GM21786 (cell line): Measurements from ENCODE around the gene EDA.

Source experiments
- ATAC-seq: cut with Tn5 transposase; IDR thresholded peaks from one replicate; pipeline ENCODE4 v1.9.1; 2021; ENCODE audit not compliant: unreplicated experiment

EDA gene

DNA sequence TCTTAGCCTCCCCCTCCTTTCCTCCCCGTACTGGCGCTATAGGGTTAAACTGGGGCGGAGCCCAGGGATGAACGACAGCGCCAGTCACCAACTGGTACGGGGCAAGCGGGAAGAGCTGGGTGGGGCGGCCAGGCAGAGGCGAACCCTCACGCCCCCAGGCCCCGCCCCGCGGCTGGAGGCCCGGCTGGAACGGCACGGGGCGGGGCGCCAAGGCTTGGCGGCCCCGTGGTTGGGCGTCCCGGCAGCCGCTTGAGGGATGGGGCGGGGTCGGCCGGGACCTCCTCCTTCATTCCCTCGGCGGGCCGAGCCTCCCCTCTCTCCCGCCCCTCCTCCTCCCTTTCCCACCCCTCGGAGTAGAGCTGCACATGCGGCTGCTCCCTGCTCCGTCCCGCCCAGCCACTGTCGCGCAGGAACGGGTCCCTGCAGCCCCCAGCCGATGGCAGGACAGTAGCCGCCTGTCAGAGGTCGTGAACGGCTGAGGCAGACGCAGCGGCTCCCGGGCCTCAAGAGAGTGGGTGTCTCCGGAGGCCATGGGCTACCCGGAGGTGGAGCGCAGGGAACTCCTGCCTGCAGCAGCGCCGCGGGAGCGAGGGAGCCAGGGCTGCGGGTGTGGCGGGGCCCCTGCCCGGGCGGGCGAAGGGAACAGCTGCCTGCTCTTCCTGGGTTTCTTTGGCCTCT lies at the start of gene EDA:
Gene EDA, plus strand, starts transcription at position 335 of the 678 bp plus-strand sequence.
- peak; percentile 72 for ATAC-seq

DNA sequence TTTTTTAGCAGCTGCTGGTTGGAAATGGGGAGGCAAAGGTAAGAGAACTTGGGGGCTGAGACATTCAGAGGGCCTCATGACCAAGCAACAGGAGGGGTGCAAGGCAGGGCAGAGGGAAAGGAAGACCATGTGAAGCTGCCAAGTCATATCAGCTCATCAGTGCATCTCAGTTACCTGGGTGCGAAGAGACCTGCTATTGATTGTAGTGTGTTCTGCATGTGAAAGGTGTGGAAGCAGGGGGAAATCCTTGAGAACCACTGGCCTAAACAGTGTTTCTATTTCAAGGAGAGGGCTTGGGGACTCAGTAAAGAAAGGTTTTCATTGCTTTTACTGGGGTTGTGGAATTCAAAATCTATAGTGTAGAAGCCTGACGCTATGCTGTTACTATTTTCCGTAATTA lies 47.1 kb upstream of the EDA start:
- ATAC-seq = no peak

DNA sequence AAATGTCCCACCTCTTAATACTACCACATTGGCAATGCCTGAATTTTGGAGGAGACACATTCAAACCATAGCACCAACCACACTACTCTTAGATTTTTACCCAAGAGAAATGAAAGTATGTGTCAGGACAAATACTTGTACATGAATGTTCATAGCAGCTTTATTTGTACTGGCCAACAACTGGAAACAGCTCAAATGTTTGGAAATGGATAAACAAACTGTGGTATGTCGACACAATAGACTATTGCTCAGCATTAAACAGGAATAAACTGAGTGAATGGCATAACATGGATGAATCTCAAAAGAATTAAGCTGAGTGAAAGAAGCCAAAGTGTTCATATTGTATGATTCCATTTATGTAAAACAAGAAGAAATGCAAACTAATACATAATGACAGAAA lies 18.5 kb upstream of the EDA start:
- ATAC-seq = no peak

DNA sequence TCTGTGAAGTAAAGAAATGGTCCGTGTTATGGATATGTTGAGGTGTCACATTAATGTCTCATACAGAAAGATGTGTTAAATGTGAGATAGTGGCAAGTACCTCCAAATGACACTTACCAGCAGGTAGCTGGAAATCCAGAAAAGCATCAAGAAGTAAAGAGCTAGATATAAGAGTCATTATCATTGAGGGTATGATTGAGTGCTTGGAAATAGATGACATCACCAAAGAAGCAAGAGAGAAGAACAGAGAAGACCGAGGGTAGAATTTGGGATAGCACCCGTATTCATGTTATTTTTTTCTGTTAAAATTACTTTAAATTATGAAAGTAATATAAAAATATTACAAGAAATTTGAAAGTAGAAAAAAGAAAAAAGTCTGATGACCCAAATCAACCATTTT lies 15.7 kb upstream of the EDA start:
- ATAC-seq = no peak

DNA sequence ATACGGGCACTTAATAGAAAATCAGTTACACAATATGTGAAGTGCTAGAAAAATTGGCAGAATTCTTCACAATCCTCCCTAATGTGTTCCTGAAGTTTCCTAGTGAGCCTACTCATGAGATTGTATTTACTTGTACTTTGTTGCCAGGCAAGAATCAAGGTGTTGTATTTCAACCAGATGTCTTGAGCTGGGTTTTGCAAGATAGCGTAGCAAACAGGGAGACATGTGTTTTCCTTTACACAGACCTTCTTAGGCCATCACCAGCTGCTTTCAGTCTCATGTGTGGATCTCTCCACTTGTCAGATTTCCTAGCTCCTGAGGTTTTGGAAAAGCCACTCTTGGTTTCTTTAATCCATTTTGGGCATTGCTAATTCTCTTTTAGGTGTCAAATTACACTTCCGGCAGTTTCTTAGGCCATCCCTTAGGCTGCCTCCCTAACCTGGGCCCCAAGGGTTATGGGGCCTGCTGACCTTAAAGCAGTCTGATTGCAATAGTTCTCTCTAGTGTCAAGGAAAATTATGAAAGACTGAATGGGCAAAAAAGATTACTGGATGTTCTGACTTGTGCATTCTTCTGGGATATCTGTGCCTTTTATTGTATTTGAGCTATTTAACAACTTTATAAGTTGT lies 12.2 kb upstream of the EDA start:
- ATAC-seq = no peak

DNA sequence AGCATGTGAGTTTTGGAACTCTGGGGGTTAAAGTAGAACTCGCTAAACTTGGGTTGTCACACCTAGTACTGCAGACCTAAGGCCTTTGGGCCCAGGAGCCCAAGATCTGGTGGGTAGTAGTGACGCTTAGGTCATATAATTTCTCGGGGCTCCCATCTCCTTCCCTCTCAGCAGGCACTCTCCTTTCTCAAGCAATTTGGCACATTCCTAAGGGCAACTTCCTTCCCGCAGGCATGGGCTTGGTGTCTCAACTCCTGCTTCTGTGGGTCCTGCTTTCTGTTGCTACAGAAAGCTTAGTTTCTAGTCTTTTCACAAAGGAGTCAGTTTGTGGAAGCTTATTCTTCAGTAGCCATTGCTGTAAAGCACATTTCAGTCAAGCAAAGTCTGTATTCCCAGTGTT lies 10.4 kb upstream of the EDA start:
- no peak for ATAC-seq

DNA sequence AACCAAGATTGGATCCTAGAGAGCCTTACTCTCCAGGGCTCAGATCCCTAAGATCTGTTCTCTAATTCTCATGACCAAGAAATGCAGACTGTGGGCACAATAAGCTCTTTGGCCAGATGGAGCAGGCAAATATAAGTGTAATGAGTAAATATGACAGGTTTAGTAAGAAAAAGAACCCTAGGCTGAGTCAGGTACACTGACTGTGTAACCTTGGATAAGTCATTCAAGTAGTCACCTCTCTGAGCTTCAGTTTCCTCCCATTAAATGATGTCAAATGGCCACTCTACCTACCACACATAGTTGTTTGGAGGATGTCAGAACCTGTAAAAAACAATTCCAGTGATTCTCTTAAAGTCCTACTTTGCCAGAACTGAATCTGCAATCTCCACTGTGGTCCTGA lies 8.3 kb upstream of the EDA start:
- no peak for ATAC-seq

DNA sequence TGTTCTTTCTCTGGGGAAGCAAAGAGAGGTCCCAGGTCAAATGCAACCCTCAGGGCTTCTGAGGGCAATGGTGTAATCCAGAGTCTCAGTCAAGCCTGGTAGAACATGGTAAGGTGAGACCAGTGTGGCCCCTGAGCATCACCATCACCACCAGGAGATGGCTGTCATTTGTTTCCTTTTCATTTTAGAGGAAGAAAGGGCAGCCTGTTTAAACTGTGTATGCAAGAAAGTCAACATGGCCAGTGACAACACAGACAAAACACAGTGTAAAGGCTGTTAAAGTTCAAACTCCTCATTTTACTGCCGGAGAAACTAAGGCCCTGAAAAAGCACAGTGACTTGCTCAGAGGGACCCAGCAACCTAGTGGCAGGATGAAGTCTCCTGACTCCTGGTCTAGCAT lies 2.0 kb upstream of the EDA start:
- ATAC-seq = no peak

DNA sequence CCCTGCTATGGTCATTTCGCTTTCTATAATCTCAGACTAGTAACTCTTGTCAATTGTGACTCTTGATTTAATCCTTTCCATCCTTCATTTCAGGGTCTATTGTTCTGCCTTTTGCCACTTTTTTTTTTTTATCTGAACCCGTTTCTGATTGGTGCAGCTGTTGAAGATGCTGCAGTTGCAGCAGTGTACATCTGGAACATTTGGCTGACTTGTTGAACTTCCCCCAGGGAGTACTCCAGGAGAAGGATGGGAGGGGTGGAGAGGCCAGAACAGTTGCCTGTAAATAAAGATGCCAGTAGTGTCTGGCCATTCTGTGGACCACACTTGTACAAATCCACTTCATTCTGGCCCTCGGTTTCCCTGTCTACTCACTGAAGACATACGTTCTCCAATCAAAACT lies 1.0 kb upstream of the EDA start:
- ATAC-seq = no peak

DNA sequence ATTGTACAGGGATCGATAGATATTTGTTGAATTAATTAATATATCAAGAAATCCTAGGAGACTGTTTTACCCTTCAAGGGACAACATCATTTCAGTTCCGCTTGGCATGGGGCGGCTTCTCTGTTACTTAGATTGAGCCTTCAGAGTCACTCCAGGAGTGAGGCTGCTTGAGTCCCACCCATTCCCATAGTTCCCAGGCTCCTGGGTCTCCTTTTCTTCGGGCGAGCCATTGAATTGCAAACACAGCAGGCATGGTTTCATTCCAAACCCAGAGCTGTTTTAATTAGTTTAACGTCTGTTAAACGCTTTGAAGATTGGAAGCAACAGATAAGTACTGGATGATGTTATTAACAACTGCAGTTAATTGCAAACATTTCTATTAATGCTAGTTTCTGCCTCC lies 571 bp upstream of the EDA start:
- no peak for ATAC-seq

DNA sequence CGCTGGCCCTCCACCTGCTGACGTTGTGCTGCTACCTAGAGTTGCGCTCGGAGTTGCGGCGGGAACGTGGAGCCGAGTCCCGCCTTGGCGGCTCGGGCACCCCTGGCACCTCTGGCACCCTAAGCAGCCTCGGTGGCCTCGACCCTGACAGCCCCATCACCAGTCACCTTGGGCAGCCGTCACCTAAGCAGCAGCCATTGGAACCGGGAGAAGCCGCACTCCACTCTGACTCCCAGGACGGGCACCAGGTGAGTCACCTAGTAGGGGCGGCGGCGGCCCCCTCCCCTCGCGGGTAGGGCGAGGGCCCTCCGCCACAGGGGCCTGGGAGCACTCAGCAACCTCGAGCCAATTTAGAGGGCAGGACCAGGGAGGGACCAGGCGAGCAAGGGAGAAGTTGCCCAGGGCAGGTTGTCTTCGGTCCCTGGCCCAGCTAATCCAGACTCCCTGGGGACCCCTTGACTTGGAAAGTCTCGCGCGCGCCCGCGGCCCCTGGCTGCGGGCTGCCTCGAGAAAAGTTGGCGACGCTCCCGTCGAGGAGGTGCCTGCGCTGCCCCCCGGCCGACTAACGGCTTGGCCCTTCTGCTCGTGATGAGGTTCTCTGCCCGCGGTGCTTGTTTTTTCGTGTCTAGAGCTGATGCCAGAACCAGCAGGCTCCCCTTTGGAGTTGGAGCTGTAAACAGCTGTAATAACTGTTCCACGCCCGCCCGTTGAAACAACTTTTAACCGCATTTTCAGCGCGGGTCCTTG lies 717 bp downstream of the EDA start:
- ATAC-seq = no peak

DNA sequence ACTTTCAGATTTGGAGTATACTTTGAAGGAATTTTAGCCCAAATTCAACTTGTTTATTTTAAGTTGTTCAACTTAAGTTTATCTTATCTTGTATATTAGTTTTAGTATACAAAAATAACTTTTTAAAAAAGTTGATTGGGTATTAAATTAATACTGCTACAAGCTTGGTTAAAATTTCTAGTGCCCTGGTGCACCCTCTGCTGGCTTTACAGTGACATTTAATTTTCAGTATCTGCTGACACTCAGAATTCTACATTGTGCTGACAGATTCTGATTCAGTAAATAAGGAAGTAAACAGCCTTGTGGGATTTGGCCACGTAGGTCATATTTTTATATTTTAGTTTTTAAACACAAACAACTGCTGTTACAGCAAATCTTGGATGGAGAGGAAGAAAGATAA lies 2.9 kb downstream of the EDA start:
- ATAC-seq = no peak

DNA sequence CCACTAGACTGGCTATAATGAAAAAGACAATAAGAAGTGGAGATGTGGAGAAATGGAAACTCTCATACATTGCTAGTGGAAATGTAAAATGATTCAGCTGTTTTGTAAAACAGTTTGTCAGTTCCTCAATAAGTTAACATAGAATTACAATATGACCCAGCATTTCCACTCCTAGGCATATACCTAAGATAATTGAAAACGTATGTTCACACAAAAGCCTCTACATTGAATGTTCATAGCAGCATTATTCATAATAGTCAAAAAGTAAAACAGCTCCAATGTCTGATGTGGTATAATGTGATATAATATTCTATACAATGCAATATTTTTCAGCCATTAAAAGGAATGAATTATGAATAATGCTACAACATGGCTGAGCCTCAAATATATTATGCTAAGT lies 10.2 kb downstream of the EDA start:
- no peak for ATAC-seq

DNA sequence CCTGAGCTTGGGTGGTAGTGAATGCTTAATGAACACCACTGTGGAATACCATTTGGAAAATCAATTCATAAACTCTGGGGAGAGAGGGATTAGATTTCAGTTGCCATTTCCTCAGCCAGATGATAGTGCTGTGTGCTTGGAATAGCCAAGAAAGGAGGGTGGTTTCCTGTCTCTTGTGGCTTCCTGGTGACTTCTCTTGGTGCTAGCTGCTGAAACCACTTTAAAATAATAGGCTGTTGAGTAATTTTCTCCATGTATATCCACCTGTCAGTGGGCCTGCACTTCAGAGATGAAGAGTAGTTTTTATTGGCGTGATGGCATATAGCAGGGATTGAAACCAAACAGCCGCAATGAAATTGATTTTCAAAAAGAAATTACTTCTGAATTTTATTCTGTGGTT lies 11.8 kb downstream of the EDA start:
- no peak for ATAC-seq

DNA sequence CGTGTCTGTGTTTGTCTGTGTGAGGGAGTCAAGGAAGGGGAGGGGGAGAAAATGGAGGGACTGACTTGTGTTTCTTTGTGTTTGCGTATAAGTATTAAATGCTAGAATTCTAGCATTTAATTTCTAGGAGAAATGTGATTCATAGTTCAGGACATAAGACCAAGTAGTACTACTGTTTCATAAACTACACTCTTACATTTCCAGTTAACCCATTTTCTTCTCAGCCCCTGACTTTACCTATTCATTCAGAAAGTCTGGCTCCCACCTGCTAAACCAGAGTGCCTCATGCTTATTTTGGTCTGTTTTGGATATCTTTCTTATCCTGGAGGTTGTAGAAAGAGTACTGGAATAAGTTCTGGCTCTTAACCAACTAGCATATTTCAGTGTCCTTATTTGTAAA lies 14.2 kb downstream of the EDA start:
- ATAC-seq = no peak

DNA sequence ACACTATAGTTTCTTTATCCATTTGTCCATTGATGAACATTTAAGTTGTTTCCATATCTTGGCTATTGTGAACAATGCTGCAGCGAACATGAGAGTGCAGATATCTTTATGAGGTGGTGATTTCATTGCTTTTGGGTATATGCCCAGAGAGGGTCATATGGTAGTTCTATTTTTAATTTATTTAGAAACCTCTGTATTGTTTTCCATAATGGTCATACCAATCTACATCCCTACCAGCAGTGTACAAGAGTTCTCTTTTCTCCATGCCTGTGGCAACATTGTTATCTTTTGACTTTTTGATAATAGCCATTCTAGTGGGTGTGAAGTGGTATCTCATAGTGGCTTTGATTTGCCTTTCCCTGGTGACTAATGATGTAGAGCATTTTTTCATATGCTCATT lies 48.8 kb downstream of the EDA start:
- no peak for ATAC-seq

DNA sequence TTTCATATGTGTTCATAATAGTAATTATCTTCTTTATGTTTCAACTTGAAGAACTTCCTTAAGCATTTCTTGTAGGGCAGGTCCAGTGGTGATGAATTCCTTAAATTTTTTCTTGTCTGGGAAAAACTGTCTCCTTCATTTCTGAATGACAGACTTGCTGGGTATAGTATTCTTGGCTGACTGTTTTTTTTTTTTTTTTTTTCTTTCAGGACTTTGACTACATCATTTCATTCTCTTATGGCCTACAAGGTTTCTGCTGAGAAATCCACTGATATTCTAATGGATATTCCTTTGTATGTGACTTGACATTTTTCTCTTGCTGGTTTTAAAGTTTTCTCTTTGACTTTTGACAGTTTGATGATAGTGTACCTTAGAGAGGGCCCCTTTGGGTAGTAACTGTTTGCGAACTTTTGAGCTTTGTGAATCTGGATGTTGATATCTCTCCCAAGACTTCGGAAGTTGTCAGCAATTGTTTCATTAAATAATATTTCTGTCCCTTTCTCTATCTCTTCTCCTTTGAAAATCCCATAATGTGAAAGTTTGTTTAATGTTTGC lies 54.2 kb downstream of the EDA start:
- ATAC-seq = no peak

DNA sequence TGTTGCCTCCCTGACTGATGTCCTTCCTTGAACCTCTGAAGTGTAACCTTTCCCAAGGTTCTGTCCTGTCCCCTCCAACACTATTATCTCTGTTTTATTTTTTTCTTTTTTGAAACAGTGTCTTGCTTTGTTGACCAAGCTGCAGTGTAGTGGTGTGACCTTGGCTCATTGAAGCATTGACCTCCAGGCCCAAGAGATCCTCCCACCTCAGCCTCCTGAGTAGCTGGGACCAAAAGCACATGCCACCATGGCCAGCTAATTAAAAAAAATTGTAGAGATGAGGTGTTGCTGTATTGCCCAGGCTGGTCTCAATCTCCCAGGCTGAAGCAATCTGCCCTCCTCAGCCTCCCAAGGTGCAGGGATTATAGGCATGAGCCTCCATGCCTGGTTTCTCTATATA lies 59.0 kb downstream of the EDA start:
- no peak for ATAC-seq

DNA sequence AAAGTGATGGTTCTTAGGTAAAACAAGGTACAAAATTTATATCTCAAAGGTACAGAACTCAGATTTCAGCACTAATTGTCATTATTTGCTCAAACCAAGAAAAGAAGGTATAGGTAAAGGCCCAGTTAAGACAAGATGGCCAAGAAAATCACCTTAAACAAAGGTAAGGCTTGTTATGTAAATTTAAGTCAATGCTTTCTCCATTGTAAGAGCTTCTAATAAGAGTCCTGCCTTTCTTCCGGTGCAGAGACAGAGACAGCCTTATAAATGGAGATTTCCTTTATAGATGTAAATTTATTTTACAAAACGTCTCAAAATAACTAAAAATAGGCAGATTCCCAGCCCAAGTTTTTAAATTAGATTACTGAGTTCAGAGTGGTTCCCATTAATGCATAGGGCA lies 89.9 kb downstream of the EDA start:
- no peak for ATAC-seq

DNA sequence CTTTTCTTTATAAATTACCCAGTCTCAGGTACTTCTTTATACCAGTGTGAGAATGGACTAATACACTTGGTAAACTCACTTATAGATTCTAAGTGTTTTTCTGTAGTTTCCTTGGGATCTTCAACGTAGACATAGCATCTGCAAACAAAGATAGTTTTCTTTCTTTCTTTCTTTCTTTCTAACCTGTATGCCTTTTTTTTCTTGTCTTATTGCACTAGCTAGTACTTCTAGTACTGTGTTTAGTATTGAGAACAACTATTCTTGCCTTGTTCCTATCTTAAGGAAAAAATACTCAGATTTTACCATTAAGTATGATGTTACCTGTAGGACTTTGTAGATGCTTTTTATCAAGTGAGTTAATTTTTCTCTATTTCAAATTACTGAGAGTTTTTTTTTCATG lies 102.2 kb downstream of the EDA start:
- ATAC-seq = no peak

DNA sequence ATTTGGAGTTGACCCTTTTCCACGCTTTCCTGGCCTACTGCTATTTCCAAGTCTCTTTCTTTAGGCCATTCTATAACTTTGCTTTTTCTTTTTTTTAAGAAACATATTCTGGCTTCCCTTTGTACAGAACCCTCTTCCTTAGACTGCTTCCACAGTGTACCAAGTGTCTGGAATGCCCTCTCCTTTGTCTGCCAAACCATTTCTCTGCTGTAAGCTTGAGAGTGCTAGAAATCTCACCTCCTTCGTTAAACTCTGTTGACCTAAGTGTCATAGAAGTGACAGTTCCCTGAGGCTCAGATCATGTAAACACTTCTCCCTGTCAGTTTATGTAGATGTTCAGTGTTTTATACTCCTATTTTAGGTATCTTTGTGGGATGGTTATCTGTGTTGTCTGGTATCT lies 108.4 kb downstream of the EDA start:
- no peak for ATAC-seq

DNA sequence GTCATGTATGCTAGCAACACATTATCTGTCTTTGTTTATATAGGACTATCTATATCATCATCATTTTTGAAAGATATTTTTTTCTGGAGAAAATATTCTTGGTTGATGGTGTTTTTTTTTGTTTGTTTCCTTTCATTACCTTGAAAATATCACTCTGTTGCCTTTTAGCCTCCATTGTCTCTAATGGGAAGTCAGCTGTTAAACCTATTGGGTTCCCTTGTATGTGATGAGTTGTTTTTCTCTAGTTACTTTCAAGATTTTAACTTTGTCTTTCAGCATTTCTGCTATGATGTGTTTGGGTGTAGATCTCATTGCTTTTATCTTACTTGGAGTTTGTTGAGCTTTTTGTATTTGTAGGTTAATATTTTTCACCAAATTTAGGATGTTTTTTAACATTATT lies 124.4 kb downstream of the EDA start:
- ATAC-seq = no peak
